Frontal cortex (tissue), 4 donors: ENCODE results near the gene LRCH4. TPM values are rescaled to one million over a fixed set of nuclear protein-coding genes. Genes with fewer than 3 reads are reported as not detected.
"Not testable (repeated sequence)": the region's sequence is repeated elsewhere in the genome, so short reads cannot be mapped to it uniquely, and the experiment has no call there.

Experiments
- DNase-seq, 2 donors: peaks; one replicate each; pipeline ENCODE4 v3.0.0; 2012; ENCODE audit warnings: low spot score in 2 of 2
- FAIRE-seq: peaks from 2 replicates; lab custom pipeline; 2012; peaks lifted over from hg19 to GRCh38; lab: Jason Lieb, UNC
- total RNA-seq: library from RNA; depleted of rRNA; stranded (reverse); fragments of >200 nt; gene quantifications from one replicate; pipeline ENCODE4 v1.2.3, GENCODE V29; 2014
- donor health status: control.
- donor health status: control.
- donor health status: control.

The LRCH4 gene
- total RNA-seq, 1 donor from 2014 or later: 6.1 TPM

DNA sequence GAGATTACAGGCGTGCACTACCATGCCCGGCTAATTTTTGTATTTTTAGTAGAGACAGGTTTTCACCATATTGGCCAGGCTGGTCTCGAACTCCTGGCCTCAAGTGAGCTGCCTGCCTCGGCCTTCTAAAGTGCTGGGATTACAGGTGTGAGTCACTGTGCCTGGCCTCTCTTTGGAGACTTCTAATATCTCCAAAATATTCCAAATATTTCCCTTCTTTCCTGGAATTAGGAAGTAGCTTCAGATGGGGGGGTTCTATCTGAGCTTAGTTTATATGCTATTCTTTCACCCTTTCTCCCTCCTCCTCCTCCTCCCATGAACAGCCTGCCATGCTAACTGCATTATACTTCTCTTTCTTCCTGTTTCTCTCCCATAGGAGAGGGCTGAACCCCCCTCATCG lies 37.5 kb downstream of the LRCH4 start:
- not testable (repeated sequence) for FAIRE-seq, DNase-seq

DNA sequence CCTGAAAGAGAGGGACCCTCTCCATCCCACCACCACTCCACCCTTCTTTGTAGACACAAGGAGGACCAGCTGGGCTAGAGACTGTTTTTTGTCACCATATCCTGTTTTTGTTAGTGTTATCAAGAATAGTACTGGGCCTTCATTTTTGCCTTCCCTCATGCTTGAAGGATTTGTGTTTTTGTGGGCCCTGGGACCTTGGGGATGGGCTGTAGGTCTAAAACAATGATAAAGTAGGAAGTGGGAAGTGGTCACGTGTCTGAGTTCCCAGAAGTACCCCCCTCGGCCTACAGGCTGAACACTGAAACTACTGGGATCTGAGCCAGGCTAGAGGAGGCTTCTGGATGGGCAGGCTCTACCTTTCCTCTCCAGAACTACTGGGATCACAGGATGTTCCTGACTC lies 38.1 kb downstream of the LRCH4 start:
- DNase-seq (no peak), FAIRE-seq (no peak)

DNA sequence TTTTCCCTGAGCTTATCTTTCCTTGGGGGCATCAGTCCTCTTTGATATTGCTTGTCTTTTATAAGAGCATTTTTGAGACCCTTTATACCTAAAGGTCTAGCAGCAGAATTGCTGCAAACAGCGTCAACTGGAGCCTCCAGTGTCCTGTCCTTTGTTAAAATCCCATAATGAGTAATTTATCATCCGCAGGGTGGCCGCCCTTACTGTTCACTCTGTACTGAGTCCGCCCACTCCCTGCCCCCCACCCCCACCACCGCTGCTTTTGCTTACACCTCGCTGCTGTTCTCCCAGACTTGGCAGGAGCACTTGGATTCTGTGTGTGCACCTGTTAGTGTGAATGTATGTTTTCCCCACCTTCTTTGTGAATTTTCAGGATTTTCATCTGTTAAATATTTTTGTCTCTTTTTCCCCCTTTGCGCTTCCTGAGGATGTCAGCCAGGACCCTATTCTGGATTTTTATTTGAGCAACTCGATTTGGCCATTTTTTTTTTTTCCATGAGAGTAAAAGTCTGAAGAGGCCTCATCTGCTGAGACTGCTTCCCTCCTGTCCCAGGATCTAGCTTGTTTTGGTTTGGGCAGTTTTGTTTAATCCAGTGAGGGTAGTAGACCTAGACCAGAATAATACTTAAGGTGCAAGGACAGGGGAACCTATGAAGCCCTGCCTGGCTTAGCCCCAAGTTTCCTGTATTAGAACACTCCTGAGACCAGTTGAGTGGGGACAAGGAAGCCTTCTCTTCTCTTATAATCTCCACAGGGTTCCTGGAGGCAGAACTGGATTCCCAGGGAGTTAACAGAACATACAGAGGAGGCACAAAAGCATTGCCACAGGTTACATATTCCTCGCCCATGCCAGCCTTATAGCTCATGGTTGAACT lies 38.8 kb downstream of the LRCH4 start:
- FAIRE-seq (no peak), DNase-seq (no peak)

DNA sequence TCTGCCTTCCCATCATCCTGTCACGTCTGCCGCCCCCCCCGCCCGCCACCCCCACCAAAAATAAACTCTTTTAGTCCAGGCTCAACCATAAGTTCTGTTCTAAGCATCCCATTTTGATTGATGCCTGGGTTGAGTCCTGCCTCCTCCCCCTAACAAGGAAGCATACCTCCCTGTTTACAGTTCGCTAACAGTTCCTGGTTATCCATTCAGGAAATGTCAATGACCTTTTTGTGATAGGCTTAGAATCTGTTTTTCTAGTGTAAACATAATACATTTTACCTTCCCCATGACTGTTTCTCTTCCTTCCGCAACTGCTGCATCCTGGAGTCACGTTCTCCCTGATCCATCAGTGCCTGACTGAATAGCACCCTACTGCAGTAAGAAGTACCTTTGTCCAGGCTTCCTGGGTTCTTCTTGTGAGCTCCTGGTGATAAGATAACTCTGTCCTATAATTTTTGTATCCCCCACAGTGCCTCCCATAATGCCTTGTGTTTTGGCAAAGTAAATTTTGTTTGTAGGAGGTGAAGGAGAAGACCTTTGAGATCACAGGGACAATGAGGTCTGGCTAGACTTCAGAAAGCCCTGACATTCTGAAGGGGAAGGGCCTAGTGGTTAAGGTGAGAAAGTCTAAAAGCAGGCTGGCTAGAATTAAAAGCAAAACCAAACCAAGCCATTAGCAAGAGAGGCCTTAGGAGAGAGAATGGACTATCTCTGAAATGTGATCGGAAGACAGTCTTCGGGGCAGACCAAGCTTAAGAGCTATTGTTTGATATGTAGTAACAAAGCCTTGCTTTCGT lies 39.6 kb downstream of the LRCH4 start:
- FAIRE-seq (no peak), DNase-seq (no peak)

DNA sequence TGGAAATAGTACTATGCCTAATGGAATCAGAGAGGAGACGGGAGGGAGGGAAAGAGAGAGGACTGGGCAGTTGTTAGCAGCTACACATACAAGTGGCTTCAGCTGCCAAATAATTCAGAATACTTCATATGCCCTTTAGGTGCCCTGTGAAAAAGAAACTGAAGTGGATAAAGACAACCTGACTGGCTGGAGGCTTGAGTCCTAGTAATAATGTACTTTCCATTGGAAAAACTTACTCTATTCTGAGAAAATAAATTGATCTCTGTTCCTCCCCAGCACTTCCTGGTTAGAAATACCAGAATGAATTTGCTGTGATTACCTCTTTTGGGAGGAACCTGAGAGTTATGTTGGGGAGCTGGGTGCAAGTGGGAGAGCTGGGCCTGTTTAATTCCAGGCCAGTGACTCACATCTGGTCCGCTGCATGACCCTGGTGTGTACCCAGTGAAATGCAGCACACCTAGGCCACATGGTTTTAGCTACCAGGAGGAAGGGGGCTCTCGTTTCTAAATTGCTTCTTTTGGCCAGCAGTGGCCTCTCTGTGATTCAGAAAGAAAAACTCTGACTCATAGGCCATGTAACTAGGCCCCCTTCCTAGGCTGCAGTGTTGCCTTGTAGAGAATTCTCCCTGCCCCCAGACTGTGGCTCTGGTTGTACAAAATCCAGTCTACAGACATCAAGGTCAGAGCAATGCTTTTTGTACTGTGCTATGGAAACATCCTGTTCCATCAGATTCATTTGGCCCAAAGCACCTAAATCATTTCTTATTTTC lies 40.4 kb downstream of the LRCH4 start:
- peak in 1 of 2 donors; percentile 56 for DNase-seq
- FAIRE-seq: no peak

DNA sequence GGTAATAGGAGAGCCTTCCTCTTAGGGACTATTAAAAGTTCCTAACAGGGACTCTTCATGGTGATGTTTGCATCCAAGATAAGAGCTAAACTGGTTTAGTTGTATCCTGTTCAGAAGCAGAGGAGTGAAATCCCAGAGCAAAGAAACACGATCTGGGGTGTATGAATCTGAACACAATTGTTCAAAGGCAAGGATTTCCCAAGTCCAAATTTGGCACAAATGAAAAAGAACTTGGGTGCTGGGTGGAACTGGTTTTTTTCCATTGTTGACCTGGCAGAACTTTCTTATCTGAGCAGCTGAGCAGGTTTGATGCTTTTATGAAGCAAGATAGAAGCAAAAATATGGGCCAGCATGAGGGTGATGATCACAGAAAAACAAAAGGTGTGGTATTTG lies 41.0 kb downstream of the LRCH4 start:
- FAIRE-seq: no peak
- peak in 1 of 2 donors; percentile 10 for DNase-seq

DNA sequence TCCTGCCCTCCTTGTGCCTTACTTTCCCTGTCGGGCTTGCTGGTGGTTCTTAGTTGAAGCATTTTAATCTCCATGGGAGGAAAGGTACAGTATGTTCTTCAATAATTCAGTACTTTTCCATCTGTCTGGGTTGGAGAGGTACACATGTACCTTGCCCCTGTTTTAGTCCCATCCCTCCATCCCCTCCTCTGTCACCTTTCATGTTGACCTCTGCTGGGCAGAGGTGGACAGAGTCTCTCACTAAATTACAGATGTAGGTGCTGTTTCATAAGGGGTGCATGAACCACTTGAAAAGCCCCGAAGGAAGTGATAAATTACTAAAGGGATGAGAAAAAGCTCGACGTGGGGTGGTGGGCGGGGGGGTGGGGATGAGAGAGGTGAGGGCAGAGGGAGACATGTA lies 41.5 kb downstream of the LRCH4 start:
- no peak for FAIRE-seq
- DNase-seq: no peak

DNA sequence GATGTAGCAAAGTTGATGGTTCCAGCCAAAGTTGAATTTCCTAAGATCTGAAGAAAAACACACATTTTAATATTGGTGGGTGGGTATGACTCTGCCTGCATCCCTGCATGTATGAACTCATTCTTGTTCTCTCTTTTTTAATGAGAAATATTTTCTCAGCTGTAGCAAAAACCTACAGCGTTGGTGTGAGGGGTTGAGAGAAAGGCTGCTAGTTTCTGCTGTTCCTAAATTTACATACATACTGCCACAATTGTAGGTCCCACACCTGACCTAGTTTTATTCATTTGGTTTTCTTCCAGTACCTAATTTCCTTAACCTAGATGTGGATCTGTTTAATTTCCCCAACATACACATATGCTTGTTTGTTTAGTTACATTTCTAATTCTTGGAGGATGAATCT lies 42.3 kb downstream of the LRCH4 start:
- no peak for DNase-seq

DNA sequence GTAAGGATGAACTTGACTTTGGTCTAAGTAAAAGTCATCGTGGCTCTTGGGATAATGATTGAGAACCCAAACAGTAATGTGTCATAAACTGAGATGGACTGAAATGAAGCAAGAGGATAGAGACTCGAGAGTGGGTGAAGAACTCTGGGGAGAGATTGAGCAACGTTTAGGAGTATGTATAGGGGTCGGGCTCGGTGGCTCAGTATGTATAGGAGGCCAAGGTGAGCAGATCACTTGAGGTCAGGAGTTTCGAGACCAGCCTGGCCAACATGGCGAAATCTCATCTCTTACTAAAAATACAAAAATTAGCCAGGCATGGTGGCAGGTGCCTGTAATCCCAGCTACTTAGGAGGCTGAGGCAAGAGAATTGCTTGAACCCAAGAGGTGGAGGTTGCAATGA lies 44.6 kb downstream of the LRCH4 start:
- not testable (repeated sequence) for FAIRE-seq, DNase-seq

More for the DNA sequence above, 42.3 kb downstream of the LRCH4 start:
- no peak for FAIRE-seq

DNA sequence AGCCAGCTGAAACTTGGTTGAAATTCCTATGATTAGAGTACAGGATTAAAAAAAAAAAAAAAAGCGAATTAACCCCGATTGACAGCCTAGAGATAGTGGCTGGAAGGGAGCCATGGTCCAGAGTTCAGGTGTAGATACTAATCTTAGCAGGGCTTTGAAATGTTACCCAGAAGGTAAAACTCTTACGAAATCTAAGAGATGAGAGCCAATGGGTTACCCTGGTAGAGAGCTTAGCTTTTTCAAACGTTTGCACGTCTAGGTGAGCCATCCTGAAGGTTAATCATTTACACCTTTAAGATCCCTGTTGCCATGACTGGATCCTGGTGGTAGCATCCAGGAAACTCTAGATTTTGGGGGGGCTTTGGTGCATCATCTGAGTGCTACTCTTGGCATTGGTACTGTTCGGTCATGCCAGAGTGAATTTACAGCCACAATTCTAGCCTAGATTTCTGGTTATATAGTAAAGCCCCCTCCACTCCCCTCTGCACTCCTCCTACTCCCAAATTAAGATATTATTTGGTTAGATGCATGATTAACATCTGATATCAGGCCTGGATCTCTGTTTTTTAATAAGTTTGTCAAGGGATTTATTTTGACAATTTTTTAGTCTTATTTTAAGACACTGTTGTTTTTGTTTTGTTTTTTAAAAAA lies 45.7 kb downstream of the LRCH4 start:
- DNase-seq (no peak), FAIRE-seq (no peak)

DNA sequence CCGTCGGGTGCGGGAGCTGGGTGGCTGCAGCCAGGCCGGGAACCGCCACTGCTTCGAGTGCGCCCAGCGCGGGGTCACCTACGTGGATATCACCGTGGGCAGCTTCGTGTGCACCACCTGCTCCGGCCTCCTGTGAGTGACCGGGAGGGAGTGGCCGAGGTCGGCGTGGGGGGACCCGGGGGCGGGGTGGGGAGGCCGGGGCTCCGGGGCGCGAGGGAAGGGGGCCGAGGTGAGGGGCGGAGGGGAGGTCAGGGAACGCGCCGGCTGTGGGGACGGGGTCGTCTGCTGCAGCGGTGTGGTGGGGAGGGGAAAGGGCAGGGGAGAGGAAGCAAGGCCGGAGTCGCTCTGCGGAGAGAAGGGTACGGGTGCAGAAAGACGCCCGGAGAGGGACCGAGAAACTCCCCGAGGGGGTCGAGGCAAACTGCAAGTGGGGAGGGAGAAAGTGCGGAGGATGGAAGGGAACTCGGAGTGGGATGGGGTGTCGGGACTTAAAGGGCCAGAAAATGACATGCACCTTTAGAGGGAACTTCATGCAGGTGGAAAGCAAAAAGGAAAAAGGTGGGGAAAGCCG lies 46.4 kb downstream of the LRCH4 start:
- DNase-seq (no peak), FAIRE-seq (no peak)

DNA sequence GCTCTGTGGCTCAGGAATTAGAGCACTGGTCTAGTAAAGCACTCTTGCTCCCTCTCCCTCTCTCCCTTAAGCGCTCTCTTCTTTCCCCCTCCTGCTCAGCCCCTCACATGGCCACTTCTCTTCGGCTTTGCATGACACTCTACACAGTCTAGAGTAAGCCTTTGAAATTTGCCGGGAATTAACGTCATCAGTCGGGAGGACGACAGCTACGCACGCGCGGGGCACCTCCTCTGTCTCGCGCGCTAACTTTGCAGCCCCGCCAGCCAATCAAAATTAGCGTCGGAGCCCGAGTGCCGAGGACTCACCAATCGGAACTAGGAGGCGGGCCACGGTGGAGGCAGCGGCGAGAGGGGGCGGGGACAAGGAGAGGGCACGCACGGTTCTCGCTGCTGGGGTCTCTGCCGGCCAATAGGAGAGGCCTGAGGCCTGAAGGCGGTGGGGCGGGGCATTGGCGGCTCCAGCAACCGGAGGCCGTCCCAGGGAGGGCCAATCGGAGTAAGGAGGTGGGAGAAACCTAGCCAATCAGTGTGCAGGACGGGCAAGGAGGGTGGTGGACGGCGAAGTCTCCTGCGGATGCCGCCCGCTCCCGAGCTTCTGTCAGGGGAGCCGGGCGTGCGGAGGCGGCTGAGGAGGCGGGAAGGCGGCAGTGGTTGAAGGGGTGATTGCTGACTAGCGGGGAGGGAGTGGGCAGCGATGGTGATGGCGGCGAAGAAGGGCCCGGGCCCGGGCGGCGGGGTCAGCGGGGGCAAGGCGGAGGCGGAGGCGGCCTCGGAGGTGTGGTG lies 47.1 kb downstream of the LRCH4 start, which contains the start of gene AGFG2:
Gene AGFG2, plus strand, starts transcription at position 550 of the 782 bp plus-strand sequence. Its CDS starts 144 bp downstream, at position 694.
- DNase-seq (peak; percentile 98 to 99), FAIRE-seq (peak; percentile 97)

DNA sequence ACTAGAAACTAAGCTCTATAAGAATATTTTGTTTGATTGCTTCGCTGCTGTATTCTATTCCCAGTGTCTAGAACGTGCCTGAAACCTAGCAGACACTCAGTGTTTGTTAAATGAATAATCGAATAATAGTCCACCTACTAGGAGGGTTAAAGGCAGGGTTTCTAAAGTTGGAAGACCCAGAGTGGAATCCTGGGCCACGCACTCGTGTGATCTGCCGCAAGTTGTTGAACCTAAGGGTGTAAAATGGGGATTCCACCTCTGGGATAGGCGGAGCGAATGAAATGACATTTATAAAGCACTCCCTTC lies 47.6 kb downstream of the LRCH4 start:
- no peak for DNase-seq
- FAIRE-seq: no peak

DNA sequence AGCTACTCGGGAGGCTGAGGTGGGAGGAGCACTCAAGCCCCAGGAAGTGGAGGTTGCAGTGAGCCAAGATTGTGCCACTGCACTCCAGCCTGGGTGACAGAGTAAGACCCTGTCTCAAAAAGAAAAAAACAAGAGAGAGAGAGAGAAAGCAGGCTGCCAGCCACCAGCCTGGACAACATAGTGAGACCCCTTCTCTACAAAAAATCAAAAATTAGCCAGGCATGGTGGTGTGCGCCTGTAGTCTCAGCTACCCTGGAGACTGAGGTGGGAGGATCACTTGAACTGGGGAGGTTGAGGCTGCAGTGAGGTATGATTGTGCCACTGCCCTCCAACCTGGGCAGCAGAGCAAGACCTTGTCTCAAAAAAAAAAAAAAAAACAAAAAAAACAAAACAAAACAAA lies 49.2 kb downstream of the LRCH4 start:
- not testable (repeated sequence) for FAIRE-seq, DNase-seq

DNA sequence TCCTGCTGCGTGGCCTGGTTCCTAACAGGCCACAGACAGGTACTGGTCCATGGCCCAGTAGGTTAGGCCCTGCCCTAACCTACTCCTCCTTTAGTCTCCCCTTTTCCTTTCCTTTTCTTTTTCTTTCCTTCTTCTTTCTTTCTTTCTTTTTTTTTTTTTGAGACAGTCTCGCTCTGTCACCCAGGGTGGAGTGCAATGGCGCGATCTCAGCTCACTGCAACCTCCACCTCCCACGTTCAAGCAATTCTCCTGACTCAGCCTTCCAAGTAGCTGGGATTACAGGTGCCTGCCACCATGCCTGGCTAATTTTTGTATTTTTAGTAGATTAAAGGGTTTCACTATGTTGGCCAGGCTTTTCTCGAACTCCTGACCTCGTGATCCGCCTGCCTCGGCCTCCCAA lies 49.9 kb downstream of the LRCH4 start:
- not testable (repeated sequence) for FAIRE-seq, DNase-seq

DNA sequence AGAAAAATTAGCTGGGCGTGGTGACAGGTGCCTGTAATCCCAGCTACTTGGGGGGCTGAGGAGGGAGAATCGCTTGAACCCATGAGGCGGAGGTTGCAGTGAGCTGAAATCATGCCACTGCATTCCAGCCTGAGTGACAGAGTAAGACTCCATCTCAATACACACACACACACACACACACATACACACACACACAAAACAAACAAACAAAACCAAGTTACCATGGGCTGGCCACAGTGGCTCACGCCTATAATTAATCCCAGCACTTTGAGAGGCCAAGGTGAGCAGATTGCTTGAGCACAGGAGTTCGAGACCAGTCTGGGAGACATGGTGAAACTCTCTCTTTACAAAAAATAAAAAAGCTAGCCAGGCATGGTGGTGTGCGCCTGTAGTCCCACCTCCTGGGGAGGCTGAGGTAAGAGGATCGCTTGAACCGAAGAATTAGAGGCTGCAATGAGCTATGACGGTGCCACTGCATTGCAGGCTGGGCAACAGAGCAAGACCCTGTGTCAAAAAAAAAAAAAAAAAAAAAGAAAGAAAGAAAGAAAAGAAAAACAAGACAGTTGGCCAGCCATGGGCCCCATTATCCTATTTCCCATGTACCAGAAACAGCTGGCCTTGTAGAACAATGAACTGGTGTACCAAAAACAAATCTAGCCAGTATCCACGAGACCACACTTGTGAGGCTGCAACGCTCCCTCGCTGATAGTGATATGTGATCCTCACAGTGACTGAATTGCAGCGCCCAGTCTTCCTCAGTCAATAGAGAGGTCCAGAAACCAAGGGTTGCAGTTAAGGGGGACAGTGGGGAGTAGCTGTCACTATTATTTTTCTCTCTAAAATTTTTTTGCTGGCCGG lies 53.5 kb downstream of the LRCH4 start:
- no peak for DNase-seq
- no peak for FAIRE-seq

DNA sequence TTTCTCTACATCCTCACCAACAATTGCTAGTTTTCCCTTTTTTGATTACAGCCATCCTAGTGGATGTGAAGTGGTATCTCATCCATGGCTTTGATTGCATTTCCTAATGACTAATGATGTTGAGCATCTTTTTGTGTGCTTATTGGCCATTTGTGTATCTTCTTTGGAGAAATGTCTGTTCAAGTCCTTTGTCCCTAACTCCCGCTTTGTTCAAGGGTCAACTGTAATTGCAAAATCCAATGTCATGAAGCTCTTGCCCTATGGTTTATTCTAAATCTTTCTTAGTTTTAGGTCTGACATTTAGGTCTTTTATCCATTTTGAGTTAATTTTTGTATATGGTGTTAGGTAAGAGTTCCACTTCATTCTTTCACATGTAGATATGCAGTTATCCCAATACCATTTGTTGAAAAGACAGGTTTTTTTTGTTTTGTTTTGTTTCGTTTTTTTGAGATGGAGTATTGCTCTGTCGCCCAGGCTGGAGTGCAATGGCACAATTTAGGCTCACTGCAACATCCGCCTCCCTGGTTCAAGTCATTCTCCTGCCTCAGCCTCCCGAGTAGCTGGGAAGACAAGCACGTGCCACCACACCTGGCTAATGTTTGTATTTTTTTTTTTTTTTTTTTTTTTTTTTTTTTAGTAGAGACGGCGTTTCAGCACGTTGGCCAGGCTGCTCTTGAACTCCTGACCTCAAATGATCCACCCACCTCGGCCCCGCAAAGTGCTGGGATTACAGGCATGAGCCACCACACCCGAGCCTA lies 57.6 kb downstream of the LRCH4 start:
- not testable (repeated sequence) for DNase-seq, FAIRE-seq
